ENCODE results near the gene MYBBP1A. TPM values are rescaled to one million over a fixed set of nuclear protein-coding genes. Genes with fewer than 3 reads are reported as not detected.

MYBBP1A gene
- total RNA-seq, 1 experiment from 2014 or later = 163 TPM

DNA sequence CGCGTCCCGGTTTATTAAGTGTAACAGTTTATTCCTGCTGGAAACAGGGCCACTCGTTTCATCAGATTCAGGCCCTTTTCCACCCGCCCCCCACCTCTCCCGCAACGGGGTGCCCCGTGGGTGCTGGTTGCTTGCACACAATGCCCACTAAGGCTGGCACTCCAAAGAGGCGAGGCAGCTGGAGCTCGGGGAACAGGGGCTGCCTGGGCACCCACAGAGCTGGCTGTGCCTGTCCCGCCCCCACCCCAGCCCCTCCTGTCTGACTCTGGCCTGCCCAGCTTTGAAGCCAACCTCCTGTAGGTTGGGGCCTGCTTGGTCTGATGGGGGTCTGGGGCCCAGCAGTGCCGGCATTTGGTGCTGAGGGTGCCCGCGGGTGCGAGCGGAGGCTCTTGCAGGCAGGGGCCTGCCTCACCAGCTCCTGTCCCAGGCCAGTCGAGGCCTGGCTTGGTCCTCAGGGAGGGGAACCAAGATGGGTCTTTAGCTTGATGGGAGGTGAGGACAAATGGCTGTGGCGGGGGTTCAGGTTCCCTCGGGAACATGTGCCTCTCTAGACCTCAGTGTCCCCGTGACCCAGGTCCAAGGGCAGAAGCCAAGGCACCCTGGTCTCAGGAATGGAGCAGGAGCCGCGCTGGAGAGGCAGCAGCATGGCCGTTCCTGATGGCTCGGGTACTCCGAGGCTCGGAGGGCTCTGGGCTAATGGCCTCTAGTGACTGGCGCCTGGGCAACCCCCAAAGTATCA is 20.1 kb downstream of the MYBBP1A start:
- Mint-ChIP-seq H3K27ac (no peak overlapping the region), H3K4me1 (peaks cover 18% of the 10 kb centered on the region), H3K36me3 (peaks cover 4% of the 10 kb centered on the region), H3K27me3 (ENCODE audit: low read depth) (peaks cover 47% of the 10 kb centered on the region), H3K4me3 (peak overlapping the region; percentile 60), H3K9me3 (no peaks in the 10 kb centered on the region)
- TF ChIP-seq SMAD3 (CRISPR knock-in tag; IDR thresholded peaks at IDR 0.05; ENCODE audit: borderline replicate concordance) (no peak), JUN (CRISPR knock-in tag; IDR thresholded peaks at IDR 0.05) (no peak), ZNF232 (CRISPR knock-in tag; IDR thresholded peaks at IDR 0.05) (no peak), ETV6 (CRISPR knock-in tag; IDR thresholded peaks at IDR 0.05) (no peak), ESRRA (CRISPR knock-in tag; IDR thresholded peaks at IDR 0.05; ENCODE audit: borderline replicate concordance) (no peak), ZNF263 (CRISPR knock-in tag; IDR thresholded peaks at IDR 0.05; ENCODE audit: low read depth) (no peak), E2F1 (CRISPR knock-in tag; IDR thresholded peaks at IDR 0.05) (no peak), EMX1 (CRISPR knock-in tag; IDR thresholded peaks at IDR 0.05) (0 out of 2 replicates have a peak, but pooled peaks have one; percentile 11)
- ChIA-PET CTCF (interaction anchor here (1.1 to 8.2 kb wide), 2 partner anchors 32 to 114 kb away, joined by 4 to 57 read pairs; no protein-coding TSS in a partner anchor), POLR2A (interaction anchor here (1.8 kb wide), 1 partner anchor 12 kb away, joined by 5 read pairs; no protein-coding TSS in a partner anchor)
- DNase-seq (ENCODE audit: low spot score) (no peak), ATAC-seq (peak; percentile 3)

- Mint-ChIP-seq H3K36me3 (no peaks in the 10 kb centered on the region), H3K4me1 (peaks cover 18% of the 10 kb centered on the region), H3K27ac (no peak overlapping the region), H3K27me3 (ENCODE audit: low read depth) (peaks cover 53% of the 10 kb centered on the region), H3K9me3 (no peaks in the 10 kb centered on the region), H3K4me3 (no peak overlapping the region)
- ChIA-PET POLR2A (no interaction called here), CTCF (interaction anchor here (1.1 to 8.2 kb wide), 2 partner anchors 33 to 114 kb away, joined by 4 to 57 read pairs; no protein-coding TSS in a partner anchor)
- DNase-seq (ENCODE audit: low spot score) = no peak
- TF ChIP-seq NFYB (CRISPR knock-in tag; conservative IDR thresholded peaks at IDR 0.05; ENCODE audit: low read depth) = no peak
- peak; percentile 27; the same call in 1 of the 2 replicates for TF ChIP-seq ZNF671 (CRISPR knock-in tag; IDR thresholded peaks at IDR 0.05)
- no peak for ATAC-seq
Measured at GRCh38 chr17:4534515-4534914, 20.7 kb downstream of the MYBBP1A start.

DNA sequence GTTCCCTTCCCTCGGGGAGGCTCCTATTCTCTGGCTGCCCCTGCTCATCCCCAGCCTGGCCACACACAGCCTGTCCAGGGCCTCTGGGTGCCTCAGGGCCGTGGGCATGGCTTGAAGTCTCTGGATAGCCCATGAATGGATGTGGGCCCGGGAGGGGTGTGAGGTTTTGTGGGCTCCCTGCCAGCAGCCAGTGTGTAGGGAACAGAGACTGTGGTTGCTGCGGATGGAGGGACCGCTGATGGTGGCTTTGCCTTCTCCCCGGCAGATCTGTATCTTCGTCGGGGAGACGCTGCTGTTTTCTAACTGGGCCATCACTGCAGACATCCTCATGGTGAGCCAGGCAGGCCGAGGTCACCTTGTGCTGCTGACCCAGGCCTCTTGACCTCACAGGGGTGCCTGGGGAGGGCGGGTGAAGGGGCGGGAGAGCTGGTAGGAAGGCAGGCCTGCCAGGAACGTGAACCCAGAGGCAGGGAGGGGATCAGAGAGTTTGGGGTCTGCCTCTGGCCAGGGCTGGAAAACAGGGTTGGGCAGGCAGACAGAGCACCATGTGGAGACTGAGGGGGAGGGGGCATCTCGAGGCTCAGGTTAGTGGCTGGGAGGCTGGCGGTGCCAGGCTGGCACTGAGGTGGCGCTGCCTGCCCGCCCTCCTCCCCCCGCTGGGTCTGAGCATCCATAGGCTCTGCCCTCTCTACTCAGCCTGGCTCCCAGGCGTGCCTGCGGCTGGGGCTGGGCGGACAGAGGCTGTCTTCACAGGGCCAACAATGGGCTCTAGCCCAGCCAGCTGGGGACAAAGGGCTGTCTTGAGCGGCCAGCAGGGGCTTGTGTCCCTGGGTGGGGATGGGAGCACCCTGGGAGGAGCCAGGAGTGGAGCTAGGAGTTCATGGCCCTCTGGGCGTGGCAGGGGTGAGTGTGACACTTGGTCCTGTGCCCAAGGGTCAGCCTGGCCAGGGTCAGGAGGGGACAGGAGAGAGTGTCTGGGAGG is 21.4 kb downstream of the MYBBP1A start:
- DNase-seq (ENCODE audit: low spot score) (no peak), ATAC-seq (no peak; the same call in 1 of the 2 replicates)
- H3K27me3 Mint-ChIP-seq (ENCODE audit: low read depth) = peaks cover 60% of the 10 kb centered on the region
- ChIA-PET CTCF (interaction anchor here (1.1 to 8.2 kb wide), 2 partner anchors 34 to 113 kb away, joined by 4 to 57 read pairs; no protein-coding TSS in a partner anchor), POLR2A (no interaction called here)
- no peak overlapping the region for H3K4me3 Mint-ChIP-seq
- H3K27ac Mint-ChIP-seq = no peak overlapping the region
- no peaks in the 10 kb centered on the region for H3K36me3 Mint-ChIP-seq
- no peak for TF ChIP-seq GABPB1 (CRISPR knock-in tag; IDR thresholded peaks at IDR 0.05)
- no peak for TF ChIP-seq RELA (CRISPR knock-in tag; IDR thresholded peaks at IDR 0.05; ENCODE audit: borderline replicate concordance)
- no peak for TF ChIP-seq ZNF317 (CRISPR knock-in tag; IDR thresholded peaks at IDR 0.05; ENCODE audit: borderline replicate concordance, low read depth)
- TF ChIP-seq ESRRA (CRISPR knock-in tag; IDR thresholded peaks at IDR 0.05; ENCODE audit: borderline replicate concordance) = no peak
- no peak for TF ChIP-seq ZNF671 (CRISPR knock-in tag; IDR thresholded peaks at IDR 0.05)
- no peak for TF ChIP-seq ATF3 (CRISPR knock-in tag; conservative IDR thresholded peaks at IDR 0.05)
- TF ChIP-seq FOXJ3 (CRISPR knock-in tag; IDR thresholded peaks at IDR 0.05; ENCODE audit: borderline replicate concordance) = no peak
- TF ChIP-seq E2F4 (CRISPR knock-in tag; IDR thresholded peaks at IDR 0.05; ENCODE audit: borderline replicate concordance, low read depth) = no peak
- no peak for TF ChIP-seq FOXP4 (CRISPR knock-in tag; IDR thresholded peaks at IDR 0.05)
- no peaks in the 10 kb centered on the region for H3K9me3 Mint-ChIP-seq
- H3K4me1 Mint-ChIP-seq = peaks cover 18% of the 10 kb centered on the region
